Globus pallidus (tissue), 1 donor: ENCODE results near the gene STING1.
"Not testable (repeated sequence)": the region's sequence is repeated elsewhere in the genome, so short reads cannot be mapped to it uniquely, and the experiment has no call there.

Experiments used
- DNase-seq: peaks from one replicate; pipeline ENCODE4 v3.0.0-alpha.2; 2015; ENCODE audit warnings: low spot score

The STING1 gene

GRCh38 chr5:139462586-139463276, 19.8 kb downstream of the STING1 start, which contains the start of gene ECSCR:
TSS of gene ECSCR (minus strand) at chr5:139462743. CDS start at chr5:139462670, 73 bp downstream.
- DNase-seq, result no peak

- DNase-seq, result no peak
These were observed 20.9 kb downstream of the STING1 start for GRCh38 chr5:139461698-139462097.

- no peak for DNase-seq
These were observed 21.4 kb downstream of the STING1 start for GRCh38 chr5:139461176-139461575.

GRCh38 chr5:139460455-139460854, 22.1 kb downstream of the STING1 start:
- DNase-seq, result no peak

- DNase-seq, result no peak
These were observed 23.1 kb downstream of the STING1 start for GRCh38 chr5:139459451-139459934.

GRCh38 chr5:139458580-139459407, 23.8 kb downstream of the STING1 start:
- DNase-seq, result no peak

- DNase-seq, result no peak
These were observed 24.8 kb downstream of the STING1 start for GRCh38 chr5:139457653-139458306.

- no peak for DNase-seq
These were observed 25.3 kb downstream of the STING1 start for GRCh38 chr5:139457241-139457640.

GRCh38 chr5:139456776-139457175, 25.8 kb downstream of the STING1 start:
- no peak for DNase-seq

- DNase-seq, result no peak
These were observed 27.8 kb downstream of the STING1 start for GRCh38 chr5:139454568-139455290.

- no peak for DNase-seq
These were observed 28.6 kb downstream of the STING1 start for GRCh38 chr5:139453683-139454567.

- DNase-seq, result no peak
These were observed 30.5 kb downstream of the STING1 start for GRCh38 chr5:139451878-139452660.

GRCh38 chr5:139451176-139451575, 31.4 kb downstream of the STING1 start:
- no peak for DNase-seq

GRCh38 chr5:139446956-139447779, 35.4 kb downstream of the STING1 start:
- no peak for DNase-seq

- no peak for DNase-seq
These were observed 37.0 kb downstream of the STING1 start for GRCh38 chr5:139445325-139446170.

GRCh38 chr5:139443831-139444453, 38.6 kb downstream of the STING1 start:
- no peak for DNase-seq

- DNase-seq, result not testable (repeated sequence)
These were observed 42.1 kb downstream of the STING1 start for GRCh38 chr5:139440416-139440815.
